CD14-positive monocyte (primary cell): ENCODE results near the gene HK1. TPM values are rescaled to one million over a fixed set of nuclear protein-coding genes. Genes with fewer than 3 reads are reported as not detected.

Source experiments
- DNase-seq, 3 donors: peaks; one replicate each; pipeline ENCODE4 v3.0.0-alpha.2; 2011 to 2022
- H2AFZ ChIP-seq: 2 replicates; pipeline ENCODE4 v1.6.0; 2012; ENCODE audit warnings: mild to moderate bottlenecking, low read depth, low read length, inconsistent platforms; ENCODE audit not compliant: insufficient read depth, poor library complexity, severe bottlenecking
- H3K27ac ChIP-seq, 2 donors: 1 replicate in 1 of 2; 2 replicates in 1 of 2; pipeline ENCODE4 v1.5.1; 2012 to 2013; ENCODE audit warnings: low read length in 2 of 2, control low read depth in 1 of 2, inconsistent platforms in 1 of 2, low read depth in 1 of 2, mild to moderate bottlenecking in 1 of 2
- H3K27me3 ChIP-seq, 2 donors: one replicate each; pipeline versions ENCODE4 v1.6.0 to v1.6.1; 2011 to 2013; ENCODE audit warnings: low read length in 2 of 2; ENCODE audit not compliant: control insufficient read depth in 2 of 2, insufficient read depth in 2 of 2
- H3K36me3 ChIP-seq, 2 donors: replicated peaks in 1 of 2; 1 replicate in 1 of 2; 2 replicates in 1 of 2; pipeline versions ENCODE4 v1.5.1 to v1.6.1; 2012 to 2013; ENCODE audit warnings: low read length in 2 of 2, control low read depth in 1 of 2, inconsistent platforms in 1 of 2, mild to moderate bottlenecking in 1 of 2; ENCODE audit not compliant: insufficient read depth in 2 of 2, control insufficient read depth in 1 of 2
- H3K4me1 ChIP-seq, 2 donors: 1 replicate in 1 of 2; 2 replicates in 1 of 2; pipeline versions ENCODE4 v1.5.1 to v1.6.1; 2012 to 2013; ENCODE audit warnings: low read length in 2 of 2, control low read depth in 1 of 2, inconsistent platforms in 1 of 2, mild to moderate bottlenecking in 1 of 2, moderate library complexity in 1 of 2; ENCODE audit not compliant: insufficient read depth in 2 of 2, control insufficient read depth in 1 of 2
- H3K4me2 ChIP-seq: replicated peaks from 2 replicates; pipeline ENCODE3; 2012; ENCODE audit warnings: low read length, moderate library complexity, mild to moderate bottlenecking; ENCODE audit not compliant: poor library complexity, severe bottlenecking; ENCODE audit errors: extremely low read depth
- H3K4me3 ChIP-seq, 3 experiments: fragments of 200-600 bp in 1 of 3; sonication (generic) in 1 of 3; replicated peaks in 1 of 3; 1 replicate in 2 of 3; 2 replicates in 1 of 3; pipeline ENCODE4 v1.5.1; 2011 to 2013; ENCODE audit warnings: low read length in 3 of 3, mild to moderate bottlenecking in 3 of 3, control low read depth in 2 of 3, low read depth in 2 of 3, inconsistent platforms in 1 of 3, moderate library complexity in 1 of 3
- H3K79me2 ChIP-seq: 2 replicates; pipeline ENCODE4 v1.6.0; 2012; ENCODE audit warnings: mild to moderate bottlenecking, control low read depth, inconsistent platforms, low read length, moderate library complexity; ENCODE audit not compliant: insufficient read depth
- H3K9ac ChIP-seq: 2 replicates; pipeline ENCODE4 v1.6.0; 2017; ENCODE audit warnings: low read length, mild to moderate bottlenecking; ENCODE audit not compliant: insufficient read depth, poor library complexity, severe bottlenecking
- H3K9me3 ChIP-seq, 2 donors: replicated peaks in 1 of 2; 1 replicate in 1 of 2; 2 replicates in 1 of 2; pipeline versions ENCODE4 v1.5.1 to v1.6.1; 2012 to 2013; ENCODE audit warnings: low read length in 2 of 2, control low read depth in 1 of 2; ENCODE audit not compliant: control insufficient read depth in 1 of 2, insufficient read depth in 1 of 2
- H4K20me1 ChIP-seq: 2 replicates; pipeline ENCODE4 v1.6.0; 2012; ENCODE audit warnings: mild to moderate bottlenecking, low read length, control low read depth, moderate library complexity; ENCODE audit not compliant: insufficient read depth
- H3K27ac Mint-ChIP-seq, 7 donors: one replicate each; pipeline ENCODE4 v1.8.0; 2020; ENCODE audit warnings: mild to moderate bottlenecking in 7 of 7, mixed read lengths in 7 of 7, moderate library complexity in 6 of 7, inconsistent platforms in 2 of 7
- H3K27me3 Mint-ChIP-seq, 3 donors: one replicate each; pipeline ENCODE4 v1.8.0; 2021 to 2022; ENCODE audit warnings: low read depth in 3 of 3, mild to moderate bottlenecking in 3 of 3, mixed read lengths in 3 of 3, moderate library complexity in 3 of 3, inconsistent platforms in 1 of 3
- H3K36me3 Mint-ChIP-seq, 2 donors: one replicate each; pipeline ENCODE4 v1.8.0; 2020; ENCODE audit warnings: mixed read lengths in 2 of 2, inconsistent platforms in 1 of 2, mild to moderate bottlenecking in 1 of 2
- H3K4me1 Mint-ChIP-seq: one replicate; pipeline ENCODE4 v1.8.0; 2020; ENCODE audit warnings: mild to moderate bottlenecking, mixed read lengths
- H3K4me3 Mint-ChIP-seq, 2 donors: one replicate each; pipeline ENCODE4 v1.8.0; 2020; ENCODE audit warnings: mild to moderate bottlenecking in 2 of 2, mixed read lengths in 2 of 2, moderate library complexity in 1 of 2
- H3K9me3 Mint-ChIP-seq, 7 donors: one replicate each; pipeline ENCODE4 v1.8.0; 2020 to 2022; ENCODE audit warnings: mixed read lengths in 7 of 7, mild to moderate bottlenecking in 6 of 7, moderate library complexity in 6 of 7, inconsistent platforms in 2 of 7
- CTCF ChIP-seq: fragments of 200-600 bp; IDR thresholded peaks from one replicate; pipeline ENCODE4 v1.8.0; 2022; ENCODE audit warnings: antibody characterized with exemption, mild to moderate bottlenecking
- WGBS: methylation state at CpG from one replicate; pipeline ENCODE4 v1.1.5; 2013; ENCODE audit warnings: missing lambda C conversion rate; ENCODE audit not compliant: insufficient coverage; 5-methylcytosine and 5-hydroxymethylcytosine counted together
- intact Hi-C, 2 donors: fragments of 100-400 bp; cut with micrococcal nuclease; formaldehyde crosslinking; loops; one replicate each; pipeline versions ENCODE4 v1.15.0 to v1.15.1; 2023
- polyA plus RNA-seq, 3 donors: library from polyadenylated mRNA; depleted of rRNA in 1 of 3; unstranded in 2 of 3; stranded (reverse) in 1 of 3; fragments of 300-500 nt in 2 of 3; fragments of >200 nt in 1 of 3; fragmentation: Illumina TruSeq in 2 of 3; gene quantifications; 1 replicate in 2 of 3; 2 replicates in 1 of 3; pipeline ENCODE4 v1.2.3, GENCODE V29; 2012 to 2021

Gene HK1
- polyA plus RNA-seq, 3 donors, result 57.9 to 146 (median 125) TPM

DNA sequence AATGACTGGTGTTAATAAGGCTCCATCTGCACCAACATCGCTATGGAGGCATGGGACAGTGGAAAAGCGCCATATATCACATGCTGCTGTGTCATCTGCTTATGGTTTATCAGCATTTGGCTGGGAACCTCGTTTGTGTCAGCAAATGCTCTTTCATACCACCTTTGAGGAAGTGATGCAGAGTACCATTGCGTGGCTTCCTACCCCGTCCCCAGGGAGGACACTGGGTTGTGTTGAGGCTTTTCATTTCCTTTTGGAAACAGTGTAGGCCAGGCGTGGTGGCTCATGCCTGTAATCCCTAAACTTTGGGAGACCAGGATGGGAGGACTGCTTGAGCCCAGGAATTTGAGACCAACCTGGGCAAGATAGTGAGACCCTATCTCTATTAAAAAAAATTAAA lies 131.7 kb downstream of the HK1 start:
- H3K79me2 ChIP-seq, result no peaks in the 10 kb centered on the region
- no peak overlapping the region for H3K4me3 Mint-ChIP-seq
- DNase-seq, result peak; percentile 72 to 88 (median 75)
- H3K4me1 Mint-ChIP-seq, result peaks cover 22% of the 10 kb centered on the region
- no peaks in the 10 kb centered on the region for H3K9me3 Mint-ChIP-seq
- H3K9ac ChIP-seq, result no peak overlapping the region
- peak overlapping the region in 1 of 2 donors; percentile 14 for H3K27ac ChIP-seq
- H3K4me2 ChIP-seq, result no peak overlapping the region
- H3K4me3 ChIP-seq, result no peak overlapping the region
- peaks cover 20% of the 10 kb centered on the region in 2 donors for H3K4me1 ChIP-seq
- no peaks in the 10 kb centered on the region for H3K9me3 ChIP-seq
- H3K36me3 Mint-ChIP-seq, result peaks cover 4 to 5% of the 10 kb centered on the region in 2 donors
- peaks cover 0 to 7% of the 10 kb centered on the region in 2 donors for H3K36me3 ChIP-seq
- WGBS, result 4% methylated on average over 4 of the region's 6 CpGs
- H3K27me3 Mint-ChIP-seq, result peaks cover 0 to 6% (median 4%) of the 10 kb centered on the region in 3 donors
- peaks cover 7% of the 10 kb centered on the region for H4K20me1 ChIP-seq
- no peak for TF ChIP-seq CTCF
- intact Hi-C loops, result loop anchor here (2.0 to 5.0 kb wide), 2 partner anchors 95 to 97 kb away; no protein-coding TSS in a partner anchor
- no peaks in the 10 kb centered on the region for H3K27me3 ChIP-seq
- no peak overlapping the region for H2AFZ ChIP-seq
- peak overlapping the region in 1 of 7 donors; percentile 42 for H3K27ac Mint-ChIP-seq

DNA sequence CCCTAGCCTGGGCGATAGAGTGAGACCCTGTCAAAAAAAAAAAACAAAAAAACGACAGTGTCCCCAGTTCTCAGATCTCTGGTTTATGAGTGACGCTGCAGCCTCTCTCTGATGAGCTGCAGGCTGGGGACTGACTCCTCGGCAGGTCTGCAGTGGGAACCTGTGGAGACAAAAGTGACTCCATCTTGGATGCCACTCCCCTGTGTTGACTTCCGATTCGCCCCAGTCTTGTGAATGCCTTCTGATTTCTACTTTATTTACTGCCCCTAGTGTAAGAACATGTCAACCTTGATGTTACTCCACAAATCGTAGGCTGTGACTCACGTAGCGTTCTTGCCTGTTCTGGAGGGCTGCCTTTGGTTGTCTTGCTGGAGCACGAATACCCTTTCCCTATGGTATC lies 132.2 kb downstream of the HK1 start:
- peaks cover 2% of the 10 kb centered on the region for H4K20me1 ChIP-seq
- no peak overlapping the region for H2AFZ ChIP-seq
- H3K4me3 Mint-ChIP-seq, result no peak overlapping the region
- H3K27ac Mint-ChIP-seq, result peak overlapping the region in 1 of 7 donors; percentile 62
- peaks cover 0 to 6% (median 4%) of the 10 kb centered on the region in 3 donors for H3K27me3 Mint-ChIP-seq
- no peak for DNase-seq
- H3K27me3 ChIP-seq, result no peaks in the 10 kb centered on the region
- H3K9me3 Mint-ChIP-seq, result no peaks in the 10 kb centered on the region
- 83% methylated on average over 4 of the region's 10 CpGs for WGBS
- H3K4me3 ChIP-seq, result no peak overlapping the region
- H3K4me1 Mint-ChIP-seq, result peaks cover 22% of the 10 kb centered on the region
- peaks cover 20% of the 10 kb centered on the region in 2 donors for H3K4me1 ChIP-seq
- TF ChIP-seq CTCF, result no peak
- H3K4me2 ChIP-seq, result no peak overlapping the region
- no peaks in the 10 kb centered on the region for H3K79me2 ChIP-seq
- peaks cover 0 to 2% of the 10 kb centered on the region in 2 donors for H3K36me3 ChIP-seq
- no peaks in the 10 kb centered on the region for H3K9me3 ChIP-seq
- H3K27ac ChIP-seq, result no peak overlapping the region
- H3K9ac ChIP-seq, result no peak overlapping the region
- peaks cover 0 to under 1% of the 10 kb centered on the region in 2 donors for H3K36me3 Mint-ChIP-seq
- intact Hi-C loops, result no loop called here
